ENCODE data around the gene ADIPOR2.

Gene ADIPOR2

GRCh38 chr12:1835211-1836131 is 144.6 kb downstream of the ADIPOR2 start:
- no peak for DNase-seq (ENCODE audit: low spot score)
- TF ChIP-seq, protein P1, sequence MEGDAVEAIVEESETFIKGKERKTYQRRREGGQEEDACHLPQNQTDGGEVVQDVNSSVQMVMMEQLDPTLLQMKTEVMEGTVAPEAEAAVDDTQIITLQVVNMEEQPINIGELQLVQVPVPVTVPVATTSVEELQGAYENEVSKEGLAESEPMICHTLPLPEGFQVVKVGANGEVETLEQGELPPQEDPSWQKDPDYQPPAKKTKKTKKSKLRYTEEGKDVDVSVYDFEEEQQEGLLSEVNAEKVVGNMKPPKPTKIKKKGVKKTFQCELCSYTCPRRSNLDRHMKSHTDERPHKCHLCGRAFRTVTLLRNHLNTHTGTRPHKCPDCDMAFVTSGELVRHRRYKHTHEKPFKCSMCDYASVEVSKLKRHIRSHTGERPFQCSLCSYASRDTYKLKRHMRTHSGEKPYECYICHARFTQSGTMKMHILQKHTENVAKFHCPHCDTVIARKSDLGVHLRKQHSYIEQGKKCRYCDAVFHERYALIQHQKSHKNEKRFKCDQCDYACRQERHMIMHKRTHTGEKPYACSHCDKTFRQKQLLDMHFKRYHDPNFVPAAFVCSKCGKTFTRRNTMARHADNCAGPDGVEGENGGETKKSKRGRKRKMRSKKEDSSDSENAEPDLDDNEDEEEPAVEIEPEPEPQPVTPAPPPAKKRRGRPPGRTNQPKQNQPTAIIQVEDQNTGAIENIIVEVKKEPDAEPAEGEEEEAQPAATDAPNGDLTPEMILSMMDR (IDR thresholded peaks at IDR 0.05; ENCODE audit: extremely low read depth, missing control alignments) = no peak

GRCh38 chr12:1836241-1836803 is 145.5 kb downstream of the ADIPOR2 start:
- no peak for DNase-seq (ENCODE audit: low spot score)
- TF ChIP-seq, protein P1 (IDR thresholded peaks at IDR 0.05; ENCODE audit: extremely low read depth, missing control alignments) = no peak

GRCh38 chr12:1836854-1837421 is 146.1 kb downstream of the ADIPOR2 start:
- DNase-seq (ENCODE audit: low spot score) = no peak
- TF ChIP-seq, protein P1 (IDR thresholded peaks at IDR 0.05; ENCODE audit: extremely low read depth, missing control alignments) = no peak

- TF ChIP-seq, protein P1 (IDR thresholded peaks at IDR 0.05; ENCODE audit: extremely low read depth, missing control alignments) = no peak
- no peak for DNase-seq (ENCODE audit: low spot score)
Observed at GRCh38 chr12:1837541-1838204, 146.8 kb downstream of the ADIPOR2 start.

Data from GM20000 (cell line).